Tibial artery (tissue), 4 donors: ENCODE data around the gene CA6.
"Not testable (repeated sequence)": the region's sequence is repeated elsewhere in the genome, so short reads cannot be mapped to it uniquely, and the experiment has no call there.

ENCODE experiments used
- DNase-seq, 2 donors: peaks; one replicate each; pipeline ENCODE4 v3.0.0-alpha.2; 2019
- H3K27ac ChIP-seq, 2 donors: fragments of 200-600 bp; sonication (generic) in 1 of 2; 1 replicate in 1 of 2; 2 replicates in 1 of 2; pipeline ENCODE4 v1.5.1; 2018 to 2019; ENCODE audit warnings: mild to moderate bottlenecking in 1 of 2
- H3K27me3 ChIP-seq, 2 donors: fragments of 200-600 bp; sonication (generic) in 1 of 2; one replicate each; pipeline versions ENCODE4 v1.5.1 to v1.6.0; 2016 to 2019
- H3K36me3 ChIP-seq, 3 donors: fragments of 200-600 bp; sonication (generic) in 2 of 3; one replicate each; pipeline ENCODE4 v1.5.1; 2016 to 2019; ENCODE audit warnings: mild to moderate bottlenecking in 2 of 3
- H3K4me1 ChIP-seq, 4 donors: fragments of 200-600 bp; sonication (generic) in 2 of 4; 1 replicate in 3 of 4; 2 replicates in 1 of 4; pipeline ENCODE4 v1.5.1; 2016 to 2019
- H3K4me3 ChIP-seq, 2 donors: fragments of 200-600 bp; sonication (generic) in 1 of 2; 1 replicate in 1 of 2; 2 replicates in 1 of 2; pipeline ENCODE4 v1.5.1; 2018 to 2019; ENCODE audit warnings: mild to moderate bottlenecking in 2 of 2
- H3K9me3 ChIP-seq, 3 donors: fragments of 200-600 bp; sonication (generic) in 1 of 3; one replicate each; pipeline ENCODE4 v1.5.1; 2016 to 2019
- CTCF ChIP-seq, 2 experiments: fragments of 200-600 bp in 1 of 2; fragments of 450-650 bp in 1 of 2; IDR thresholded peaks; one replicate each; pipeline ENCODE4 v1.5.1; 2017 to 2019; ENCODE audit warnings: antibody characterized with exemption in 2 of 2, mild to moderate bottlenecking in 1 of 2, moderate library complexity in 1 of 2
- intact Hi-C: fragments of 100-400 bp; cut with DNase I; formaldehyde crosslinking; loops from one replicate; pipeline ENCODE4 v1.15.0; 2023; ENCODE audit warnings: low total_unique reads

CA6 gene

GRCh38 chr1:8988618-8988967 is 42.9 kb downstream of the CA6 start:
- no peak for TF ChIP-seq CTCF (IDR thresholded peaks at IDR 0.05)
- H3K27ac ChIP-seq, result no peak overlapping the region
- no peak overlapping the region for H3K4me3 ChIP-seq
- DNase-seq, result no peak
- no peaks in the 10 kb centered on the region for H3K36me3 ChIP-seq
- intact Hi-C loops, result loop anchor here (2.0 to 5.0 kb wide), 2 partner anchors 71 to 130 kb away; no protein-coding TSS in a partner anchor
- H3K4me1 ChIP-seq, result peaks cover 0 to 26% (median 12%) of the 10 kb centered on the region in 4 donors
- no peaks in the 10 kb centered on the region for H3K27me3 ChIP-seq
- H3K9me3 ChIP-seq, result no peaks in the 10 kb centered on the region

GRCh38 chr1:8989061-8989460 is 43.4 kb downstream of the CA6 start:
- no peak for TF ChIP-seq CTCF (IDR thresholded peaks at IDR 0.05)
- H3K4me3 ChIP-seq, result no peak overlapping the region
- intact Hi-C loops, result loop anchor here (2.0 to 5.0 kb wide), 2 partner anchors 72 to 130 kb away; no protein-coding TSS in a partner anchor
- H3K27me3 ChIP-seq, result no peaks in the 10 kb centered on the region
- no peak for DNase-seq
- H3K4me1 ChIP-seq, result peaks cover 0 to 26% (median 12%) of the 10 kb centered on the region in 4 donors
- no peaks in the 10 kb centered on the region for H3K9me3 ChIP-seq
- no peaks in the 10 kb centered on the region for H3K36me3 ChIP-seq
- H3K27ac ChIP-seq, result no peak overlapping the region

- Histone ChIP-seq H3K4me3 (no peak overlapping the region), H3K27ac (no peak overlapping the region), H3K4me1 (peaks cover 0 to 26% (median 12%) of the 10 kb centered on the region in 4 donors), H3K36me3 (no peaks in the 10 kb centered on the region), H3K9me3 (no peaks in the 10 kb centered on the region), H3K27me3 (no peaks in the 10 kb centered on the region)
- no peak for DNase-seq
- intact Hi-C loops, result loop anchor here (2.0 to 5.0 kb wide), 2 partner anchors 73 to 131 kb away; no protein-coding TSS in a partner anchor
- TF ChIP-seq CTCF (IDR thresholded peaks at IDR 0.05), result no peak
Measured at GRCh38 chr1:8989821-8990220, 44.2 kb downstream of the CA6 start.

- Histone ChIP-seq H3K4me1 (peaks cover 0 to under 1% (median 0%) of the 10 kb centered on the region in 4 donors), H3K4me3 (no peak overlapping the region), H3K9me3 (no peaks in the 10 kb centered on the region), H3K36me3 (no peaks in the 10 kb centered on the region), H3K27me3 (no peaks in the 10 kb centered on the region), H3K27ac (no peak overlapping the region)
- DNase-seq, result no peak
- intact Hi-C loops, result no loop called here
- no peak for TF ChIP-seq CTCF (IDR thresholded peaks at IDR 0.05)
Measured at GRCh38 chr1:8992936-8993687, 47.4 kb downstream of the CA6 start.

GRCh38 chr1:8993962-8994675 is 48.5 kb downstream of the CA6 start:
- H3K27me3 ChIP-seq, H3K9me3 ChIP-seq, H3K4me1 ChIP-seq, H3K4me3 ChIP-seq, H3K36me3 ChIP-seq, DNase-seq, H3K27ac ChIP-seq, intact Hi-C loops: not testable (repeated sequence)

GRCh38 chr1:9001534-9002214 is 56.0 kb downstream of the CA6 start:
- H3K27ac ChIP-seq, H3K27me3 ChIP-seq, H3K9me3 ChIP-seq, H3K36me3 ChIP-seq, DNase-seq, H3K4me1 ChIP-seq, H3K4me3 ChIP-seq: not testable (repeated sequence)
- intact Hi-C loops, result loop anchor here (5.0 kb wide), 1 partner anchor 84 kb away; no protein-coding TSS in a partner anchor

GRCh38 chr1:9002215-9002560 is 56.5 kb downstream of the CA6 start:
- not testable (repeated sequence) for H3K4me3 ChIP-seq, DNase-seq
- intact Hi-C loops, result loop anchor here (5.0 kb wide), 1 partner anchor 85 kb away; no protein-coding TSS in a partner anchor

More at GRCh38 chr1:9002215-9002560, 56.5 kb downstream of the CA6 start:
- H3K9me3 ChIP-seq, H3K27me3 ChIP-seq, H3K4me1 ChIP-seq, H3K27ac ChIP-seq, H3K36me3 ChIP-seq: not testable (repeated sequence)
